ENCODE data around the gene ENDOG. TPM values are rescaled to one million over a fixed set of nuclear protein-coding genes. Genes with fewer than 3 reads are reported as not detected.

The ENDOG gene
- total RNA-seq, 6 donors from 2014 or later: 20.6 to 70.2 (median 28.8) TPM

GRCh38 chr9:128818839-128819715 lies 777 bp downstream of the ENDOG start:
- 46 to 71% methylated on average over 11 to 23 of the region's 90 CpGs for WGBS, 2 donors

GRCh38 chr9:128819716-128820664 lies 1.7 kb downstream of the ENDOG start:
- H3K4me1 ChIP-seq: peaks cover 12 to 20% (median 13%) of the 10 kb centered on the region in 4 donors
- H3K27ac ChIP-seq: no peak overlapping the region
- DNase-seq: no peak
- 84 to 89% methylated on average over 14 to 18 of the region's 18 CpGs for WGBS, 2 donors
- H3K36me3 ChIP-seq: peaks cover 6 to 40% (median 35%) of the 10 kb centered on the region in 4 donors
- H3K27me3 ChIP-seq: no peaks in the 10 kb centered on the region
- ATAC-seq (ENCODE audit: low FRiP score in 2 of 2): no peak
- H3K4me3 ChIP-seq: peak overlapping the region in 2 of 4 donors; percentile 69 to 70
- TF ChIP-seq POLR2AphosphoS5 (IDR thresholded peaks at IDR 0.05): no peak
- no peak for TF ChIP-seq CTCF (IDR thresholded peaks at IDR 0.05)
- TF ChIP-seq POLR2A (IDR thresholded peaks at IDR 0.05): no peak
- no peak for TF ChIP-seq EP300 (IDR thresholded peaks at IDR 0.05)
- H3K9me3 ChIP-seq: no peaks in the 10 kb centered on the region

More at GRCh38 chr9:128818839-128819715, 777 bp downstream of the ENDOG start:
- peaks cover 6 to 31% (median 26%) of the 10 kb centered on the region in 4 donors for H3K36me3 ChIP-seq
- H3K27me3 ChIP-seq: no peaks in the 10 kb centered on the region
- ATAC-seq (ENCODE audit: low FRiP score in 2 of 2) (peak in 1 of 2 donors; percentile 16), DNase-seq (peak; percentile 37 to 93)
- TF ChIP-seq EP300 (IDR thresholded peaks at IDR 0.05) (no peak), POLR2AphosphoS5 (IDR thresholded peaks at IDR 0.05) (no peak), CTCF (IDR thresholded peaks at IDR 0.05) (no peak), POLR2A (IDR thresholded peaks at IDR 0.05) (no peak)
- H3K4me3 ChIP-seq: peak overlapping the region; percentile 57 to 90 (median 70)
- peaks cover 12 to 20% (median 13%) of the 10 kb centered on the region in 4 donors for H3K4me1 ChIP-seq
- peak overlapping the region; percentile 77 to 87 (median 82) for H3K27ac ChIP-seq
- H3K9me3 ChIP-seq: no peaks in the 10 kb centered on the region

GRCh38 chr9:128820665-128821583 lies 2.6 kb downstream of the ENDOG start:
- H3K36me3 ChIP-seq: peaks cover 6 to 49% (median 42%) of the 10 kb centered on the region in 4 donors
- no peaks in the 10 kb centered on the region for H3K9me3 ChIP-seq
- no peak overlapping the region for H3K4me3 ChIP-seq
- H3K27ac ChIP-seq: no peak overlapping the region
- WGBS, 2 donors: 90% methylated on average over 24 of the region's 24 CpGs
- no peak for ATAC-seq (ENCODE audit: low FRiP score in 2 of 2)
- TF ChIP-seq EP300 (IDR thresholded peaks at IDR 0.05) (no peak), POLR2A (IDR thresholded peaks at IDR 0.05) (no peak), CTCF (IDR thresholded peaks at IDR 0.05) (no peak), POLR2AphosphoS5 (IDR thresholded peaks at IDR 0.05) (no peak)
- no peak for DNase-seq
- peaks cover 12 to 20% (median 13%) of the 10 kb centered on the region in 4 donors for H3K4me1 ChIP-seq
- H3K27me3 ChIP-seq: no peaks in the 10 kb centered on the region
